Natural killer cell treated with Interleukin-12 subunit alpha and Interleukin-12 subunit beta and Interleukin-15 and Interleukin-18, amount 100 ng/mL, for 72 hours (primary cell): ENCODE measurements around the gene STX10. TPM values are rescaled to one million over a fixed set of nuclear protein-coding genes. Genes with fewer than 3 reads are reported as not detected.

Experiments used
- total RNA-seq, 2 donors: library from RNA; stranded (reverse); gene quantifications; one replicate each; pipeline ENCODE4 v1.2.3, GENCODE V29; 2022

STX10 gene
- total RNA-seq, 2 donors from 2014 or later, result 48.1 to 62.5 TPM

Other genes with a start within 250 kb of the STX10 start
- 1 to 10 TPM in 1 of 2 donors, under 1 TPM in 1; 0.78 to 1.1 TPM for gene SYCE2, start 231.1 kb downstream of the STX10 start, total RNA-seq
- 100 to 1,000 TPM; 130 to 196 TPM for gene FARSA, start 216.7 kb downstream of the STX10 start, total RNA-seq
- 1,000 to 10,000 TPM; 1,328 to 1,513 TPM for gene CALR, start 211.8 kb downstream of the STX10 start, total RNA-seq
- gene RAD23A, start 204.5 kb downstream of the STX10 start, total RNA-seq, result 100 to 1,000 TPM; 112 to 148 TPM
- 10 to 100 TPM; 15.9 to 32.3 TPM for gene GADD45GIP1, start 193.2 kb downstream of the STX10 start, total RNA-seq
- gene DAND5, start 180.8 kb downstream of the STX10 start, total RNA-seq, result not detected
- under 1 TPM; 0.31 to 0.89 TPM for gene NFIX, start 154.9 kb downstream of the STX10 start, total RNA-seq
- 1 to 10 TPM in 1 of 2 donors, under 1 TPM in 1; 0.86 to 1.4 TPM for gene LYL1, start 47.5 kb downstream of the STX10 start, total RNA-seq
- gene TRMT1, start 33.6 kb downstream of the STX10 start, total RNA-seq, result 100 to 1,000 TPM in 1 of 2 donors, 10 to 100 TPM in 1; 54.6 to 120 TPM
- 100 to 1,000 TPM; 129 to 138 TPM for gene NACC1, start 32.1 kb downstream of the STX10 start, total RNA-seq
- gene IER2, start within 50 bp of the STX10 start, total RNA-seq, result 100 to 1,000 TPM; 106 to 117 TPM